Body of pancreas (tissue), 4 donors: ENCODE data around the gene SMIM15.

Experiments
- CTCF ChIP-seq, 7 experiments: fragments of 450-650 bp in 4 of 7; fragments of 200-600 bp in 3 of 7; sonication (generic) in 3 of 7; IDR thresholded peaks; one replicate each; pipeline ENCODE4 v1.5.1; 2016 to 2019; ENCODE audit warnings: antibody characterized with exemption in 7 of 7
- POLR2A ChIP-seq, 3 donors: fragments of 450-650 bp; IDR thresholded peaks; one replicate each; pipeline ENCODE4 v1.6.1; 2016; ENCODE audit warnings: antibody characterized with exemption in 3 of 3, mild to moderate bottlenecking in 2 of 3

GRCh38 chr5:61142391-61142790 is 19.9 kb downstream of the SMIM15 start:
- no peak for TF ChIP-seq CTCF (IDR thresholded peaks at IDR 0.05)
- TF ChIP-seq POLR2A (IDR thresholded peaks at IDR 0.05): no peak
